ENCODE measurements around the gene CDCA4.

The CDCA4 gene

DNA sequence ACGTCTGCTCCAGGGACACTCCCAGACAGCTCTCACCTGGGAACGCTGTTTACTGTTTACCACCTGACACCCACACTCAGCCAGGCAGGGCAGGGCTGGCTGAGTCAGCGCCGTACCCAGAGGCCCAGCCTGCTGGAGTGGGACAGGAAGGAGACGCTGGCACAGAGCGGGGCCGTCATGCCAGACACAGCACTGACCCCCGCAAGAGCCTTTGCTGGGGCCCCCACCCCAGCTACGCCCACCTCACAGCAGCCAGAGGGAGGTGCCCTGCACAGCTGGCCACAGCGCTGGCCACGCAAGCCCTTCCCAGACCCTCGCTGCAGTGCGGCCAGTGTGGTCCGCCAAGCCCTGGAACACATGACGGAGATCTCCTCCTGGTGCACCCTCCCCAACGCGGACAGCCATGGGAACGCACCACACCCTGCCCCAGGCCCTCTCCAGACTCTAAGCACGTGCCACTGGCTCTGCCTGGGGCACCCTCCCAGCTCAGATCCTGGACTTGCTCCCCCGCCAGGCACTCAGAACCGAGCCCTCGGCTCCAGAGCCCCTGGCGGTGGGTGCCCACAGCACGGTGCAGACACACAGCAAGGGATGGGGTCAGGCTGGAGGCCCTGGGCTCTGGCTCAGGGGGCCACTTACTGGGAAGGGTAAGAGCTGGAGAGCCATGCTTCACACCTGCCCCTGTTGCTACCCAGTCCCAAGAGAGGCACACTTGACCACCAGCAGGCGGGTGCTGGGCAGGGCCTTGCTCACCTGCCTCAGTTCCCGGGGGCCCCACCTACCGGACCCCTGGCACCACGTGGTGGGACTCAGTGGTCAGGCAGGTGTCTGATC is 48.4 kb downstream of the CDCA4 start:
- Histone ChIP-seq H3K9me3 (ENCODE audit: insufficient read depth, low read length, severe bottlenecking) (no peaks in the 10 kb centered on the region), H3K4me1 (ENCODE audit: insufficient read depth, low read length) (no peaks in the 10 kb centered on the region; the same call in 1 of the 2 replicates), H3K27ac (ENCODE audit: low read length) (no peak overlapping the region), H2AFZ (ENCODE audit: low read depth, low read length) (no peak overlapping the region), H3K27me3 (ENCODE audit: insufficient read depth, low read length, poor library complexity) (no peaks in the 10 kb centered on the region), H3K4me3 (ENCODE audit: low read depth in 1 of 2, low read length in 2 of 2) (no peak overlapping the region), H3K79me2 (ENCODE audit: insufficient read depth, low read length) (no peaks in the 10 kb centered on the region), H3K4me2 (ENCODE audit: insufficient read depth, low read length) (no peak overlapping the region), H4K20me1 (ENCODE audit: insufficient read depth, low read length) (peaks cover 7% of the 10 kb centered on the region), H3K9ac (ENCODE audit: low read depth, low read length) (no peak overlapping the region), H3K36me3 (ENCODE audit: insufficient read depth, low read length) (no peaks in the 10 kb centered on the region)
- no peak for DNase-seq
- ATAC-seq (ENCODE audit: insufficient read depth, low read depth): no peak
- TF ChIP-seq EZH2 (IDR thresholded peaks at IDR 0.05; ENCODE audit: borderline replicate concordance, low read depth, low read length, severe bottlenecking) (no peak), CTCF (IDR thresholded peaks at IDR 0.05; ENCODE audit: borderline replicate concordance, extremely low read depth, low read length, poor library complexity, severe bottlenecking) (no peak)

GRCh38 chr14:104971447-104972240 is 49.2 kb downstream of the CDCA4 start:
- no peak for TF ChIP-seq CTCF (IDR thresholded peaks at IDR 0.05; ENCODE audit: borderline replicate concordance, extremely low read depth, low read length, poor library complexity, severe bottlenecking)
- TF ChIP-seq EZH2 (IDR thresholded peaks at IDR 0.05; ENCODE audit: borderline replicate concordance, low read depth, low read length, severe bottlenecking): no peak
- H3K36me3 ChIP-seq (ENCODE audit: insufficient read depth, low read length): no peaks in the 10 kb centered on the region
- no peak overlapping the region for H3K27ac ChIP-seq (ENCODE audit: low read length)
- H3K4me1 ChIP-seq (ENCODE audit: insufficient read depth, low read length): no peaks in the 10 kb centered on the region; the same call in 1 of the 2 replicates
- H3K79me2 ChIP-seq (ENCODE audit: insufficient read depth, low read length): no peaks in the 10 kb centered on the region
- no peak overlapping the region for H3K4me2 ChIP-seq (ENCODE audit: insufficient read depth, low read length)
- no peaks in the 10 kb centered on the region for H3K27me3 ChIP-seq (ENCODE audit: insufficient read depth, low read length, poor library complexity)
- H3K4me3 ChIP-seq (ENCODE audit: low read depth in 1 of 2, low read length in 2 of 2): no peak overlapping the region
- H3K9me3 ChIP-seq (ENCODE audit: insufficient read depth, low read length, severe bottlenecking): no peaks in the 10 kb centered on the region
- no peak for DNase-seq
- no peak overlapping the region for H2AFZ ChIP-seq (ENCODE audit: low read depth, low read length)
- H4K20me1 ChIP-seq (ENCODE audit: insufficient read depth, low read length): peaks cover 7% of the 10 kb centered on the region
- no peak for ATAC-seq (ENCODE audit: insufficient read depth, low read depth)
- H3K9ac ChIP-seq (ENCODE audit: low read depth, low read length): no peak overlapping the region

GRCh38 chr14:104970231-104971068 is 50.4 kb downstream of the CDCA4 start:
- no peak overlapping the region for H3K9ac ChIP-seq (ENCODE audit: low read depth, low read length)
- H3K4me3 ChIP-seq (ENCODE audit: low read depth in 1 of 2, low read length in 2 of 2): no peak overlapping the region
- no peak overlapping the region for H3K4me2 ChIP-seq (ENCODE audit: insufficient read depth, low read length)
- no peaks in the 10 kb centered on the region for H3K79me2 ChIP-seq (ENCODE audit: insufficient read depth, low read length)
- H3K4me1 ChIP-seq (ENCODE audit: insufficient read depth, low read length): no peaks in the 10 kb centered on the region
- peaks cover 7% of the 10 kb centered on the region for H4K20me1 ChIP-seq (ENCODE audit: insufficient read depth, low read length)
- DNase-seq: no peak
- no peak for ATAC-seq (ENCODE audit: insufficient read depth, low read depth)
- H3K27me3 ChIP-seq (ENCODE audit: insufficient read depth, low read length, poor library complexity): no peaks in the 10 kb centered on the region
- TF ChIP-seq EZH2 (IDR thresholded peaks at IDR 0.05; ENCODE audit: borderline replicate concordance, low read depth, low read length, severe bottlenecking) (no peak), CTCF (IDR thresholded peaks at IDR 0.05; ENCODE audit: borderline replicate concordance, extremely low read depth, low read length, poor library complexity, severe bottlenecking) (no peak)
- H3K9me3 ChIP-seq (ENCODE audit: insufficient read depth, low read length, severe bottlenecking): no peaks in the 10 kb centered on the region
- H3K27ac ChIP-seq (ENCODE audit: low read length): no peak overlapping the region
- H2AFZ ChIP-seq (ENCODE audit: low read depth, low read length): no peak overlapping the region
- no peaks in the 10 kb centered on the region for H3K36me3 ChIP-seq (ENCODE audit: insufficient read depth, low read length)
